Subcutaneous adipose tissue (tissue), 4 donors: Measurements from ENCODE around the gene LPO. TPM values are rescaled to one million over a fixed set of nuclear protein-coding genes. Genes with fewer than 3 reads are reported as not detected.

Experiments
- CTCF ChIP-seq: fragments of 450-650 bp; IDR thresholded peaks from one replicate; pipeline ENCODE4 v1.5.1; 2016; ENCODE audit warnings: low read depth, mild to moderate bottlenecking, control low read depth, antibody characterized with exemption, moderate library complexity
- total RNA-seq, 4 donors: library from RNA; depleted of rRNA; stranded (reverse); fragments of >200 nt; gene quantifications; one replicate each; pipeline ENCODE4 v1.1.0, GENCODE V29; 2016

Gene LPO
- total RNA-seq, 4 donors from 2014 or later: not detected

- TF ChIP-seq CTCF: no peak
Measured at GRCh38 chr17:58316260-58316960, 78.0 kb downstream of the LPO start.

- no peak for TF ChIP-seq CTCF
Measured at GRCh38 chr17:58317421-58318064, 79.2 kb downstream of the LPO start.

GRCh38 chr17:58318065-58318481 is 79.7 kb downstream of the LPO start:
- no peak for TF ChIP-seq CTCF

Other genes with a start within 250 kb of the LPO start
- 100 to 1,000 TPM; 115 to 271 (median 142) TPM for gene SRSF1, start 231.3 kb upstream of the LPO start, total RNA-seq
- 10 to 100 TPM; 12.2 to 32.4 (median 17.3) TPM for gene DYNLL2, start 155.2 kb upstream of the LPO start, total RNA-seq
- gene OR4D1, start 90.2 kb upstream of the LPO start, total RNA-seq: not detected
- not detected for gene OR4D2, start 71.6 kb upstream of the LPO start, total RNA-seq
- not detected for gene EPX, start 45.9 kb upstream of the LPO start, total RNA-seq
- 10 to 100 TPM in 2 of 4 donors, 1 to 10 TPM in 2; 6.0 to 14.3 (median 9.6) TPM for gene MKS1, start 19.3 kb upstream of the LPO start, total RNA-seq
- under 1 TPM in 2 of 4 donors, not detected in 2; 0.19 to 0.34 TPM for gene MPO, start 42.4 kb downstream of the LPO start, total RNA-seq
- gene TSPOAP1, start 90.2 kb downstream of the LPO start, total RNA-seq: 1 to 10 TPM in 2 of 4 donors, under 1 TPM in 2; 0.65 to 4.3 (median 1.1) TPM
- 10 to 100 TPM; 27.9 to 58.5 (median 40.9) TPM for gene SUPT4H1, start 113.6 kb downstream of the LPO start, total RNA-seq
- gene RNF43, start 178.9 kb downstream of the LPO start, total RNA-seq: not detected
- gene HSF5, start 249.8 kb downstream of the LPO start, total RNA-seq: not detected